Neural progenitor cell (in vitro differentiated cells): ENCODE results near the gene MAPRE3.

Source experiments
- EZH2 ChIP-seq: fragments of 200-600 bp; sonication (generic); IDR thresholded peaks from 2 replicates; pipeline ENCODE4 v1.6.1; 2017; ENCODE audit warnings: antibody characterized with exemption, mild to moderate bottlenecking, moderate library complexity
- EZH2phosphoT487 ChIP-seq: fragments of 200-600 bp; sonication (generic); IDR thresholded peaks from 2 replicates; pipeline ENCODE4 v1.6.1; 2017; ENCODE audit warnings: antibody characterized with exemption
- TF ChIP-seq, protein P1 (sequence below): fragments of 200-600 bp; sonication (generic); IDR thresholded peaks from 2 replicates; pipeline ENCODE4 v1.5.1; 2017; ENCODE audit warnings: antibody characterized with exemption, mild to moderate bottlenecking

- TF ChIP-seq, protein P1, sequence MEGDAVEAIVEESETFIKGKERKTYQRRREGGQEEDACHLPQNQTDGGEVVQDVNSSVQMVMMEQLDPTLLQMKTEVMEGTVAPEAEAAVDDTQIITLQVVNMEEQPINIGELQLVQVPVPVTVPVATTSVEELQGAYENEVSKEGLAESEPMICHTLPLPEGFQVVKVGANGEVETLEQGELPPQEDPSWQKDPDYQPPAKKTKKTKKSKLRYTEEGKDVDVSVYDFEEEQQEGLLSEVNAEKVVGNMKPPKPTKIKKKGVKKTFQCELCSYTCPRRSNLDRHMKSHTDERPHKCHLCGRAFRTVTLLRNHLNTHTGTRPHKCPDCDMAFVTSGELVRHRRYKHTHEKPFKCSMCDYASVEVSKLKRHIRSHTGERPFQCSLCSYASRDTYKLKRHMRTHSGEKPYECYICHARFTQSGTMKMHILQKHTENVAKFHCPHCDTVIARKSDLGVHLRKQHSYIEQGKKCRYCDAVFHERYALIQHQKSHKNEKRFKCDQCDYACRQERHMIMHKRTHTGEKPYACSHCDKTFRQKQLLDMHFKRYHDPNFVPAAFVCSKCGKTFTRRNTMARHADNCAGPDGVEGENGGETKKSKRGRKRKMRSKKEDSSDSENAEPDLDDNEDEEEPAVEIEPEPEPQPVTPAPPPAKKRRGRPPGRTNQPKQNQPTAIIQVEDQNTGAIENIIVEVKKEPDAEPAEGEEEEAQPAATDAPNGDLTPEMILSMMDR = no peak
- TF ChIP-seq EZH2 (no peak), EZH2phosphoT487 (no peak)
These were observed 10.5 kb downstream of the MAPRE3 start for GRCh38 chr2:26980971-26981370.
